Inflammatory macrophage treated with lipopolysaccharide for 1 hour (primary cell): ENCODE measurements around the gene REN.

Experiments used
- DNase-seq, 2 donors: peaks; one replicate each; pipeline ENCODE4 v3.0.0-alpha.2; 2020 to 2022

Gene REN

DNA sequence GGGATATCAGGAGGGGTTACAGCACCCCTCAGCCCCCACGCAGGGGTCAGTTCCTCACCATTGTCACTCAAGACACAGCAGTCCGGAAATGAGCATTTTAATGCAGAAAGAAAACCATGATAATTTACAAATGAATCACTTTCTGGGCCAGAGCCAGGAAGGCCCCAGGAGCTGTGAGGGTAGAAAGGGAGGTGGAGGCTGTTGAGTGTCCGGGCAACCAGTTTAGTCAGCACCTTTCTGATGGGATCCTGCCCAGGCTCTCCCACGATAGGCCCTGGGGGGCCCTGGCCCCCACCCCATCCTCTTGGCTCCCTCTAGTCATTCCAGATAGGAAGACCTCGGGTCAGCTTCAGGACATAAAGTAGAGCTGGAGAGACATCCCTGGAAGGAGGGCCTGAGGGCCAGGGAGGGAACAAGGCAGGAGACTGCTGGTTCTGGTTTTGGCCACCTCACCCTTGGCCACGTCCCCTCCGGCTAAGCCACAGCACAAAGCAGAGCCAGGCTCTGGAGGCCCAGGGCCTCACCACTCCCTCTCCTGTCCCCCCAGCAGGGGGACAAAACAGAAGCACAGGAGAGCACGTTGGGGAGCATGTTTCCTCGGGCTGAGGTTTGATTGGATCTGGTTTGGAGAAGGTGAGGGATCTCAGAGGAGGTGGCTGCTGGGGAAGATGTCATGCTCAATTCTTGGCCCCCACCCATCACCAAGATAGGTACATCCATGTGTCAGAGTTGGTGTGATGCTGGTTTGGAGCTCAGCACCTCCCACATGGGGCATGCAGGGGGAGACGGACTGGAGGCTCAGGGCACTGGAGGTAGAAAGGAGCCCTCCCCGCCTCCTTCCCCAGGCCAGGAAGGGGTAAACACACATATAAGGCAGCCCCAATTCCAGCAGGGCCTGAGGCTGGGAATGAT is 34.9 kb downstream of the REN start:
- no peak for DNase-seq

DNA sequence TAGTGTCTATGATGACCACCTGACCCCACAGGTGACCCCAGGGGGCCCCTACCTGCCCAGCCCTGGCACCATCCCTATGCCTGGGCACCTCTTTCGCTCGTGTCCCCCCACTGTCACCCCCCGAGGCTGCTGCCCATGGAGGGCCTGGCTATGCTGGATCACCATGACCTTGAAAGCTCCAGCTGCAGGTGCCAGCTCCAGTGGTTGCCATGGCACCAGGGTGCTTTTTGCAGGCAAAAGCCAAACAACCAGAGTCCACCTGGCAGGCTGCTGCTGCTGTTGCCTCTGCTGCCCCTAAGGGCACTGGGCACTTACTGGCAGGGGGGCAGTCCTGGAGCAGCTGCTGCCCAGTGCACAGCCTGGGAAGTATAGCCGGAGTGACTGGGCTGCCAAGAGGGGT is 36.0 kb downstream of the REN start:
- no peak for DNase-seq

DNA sequence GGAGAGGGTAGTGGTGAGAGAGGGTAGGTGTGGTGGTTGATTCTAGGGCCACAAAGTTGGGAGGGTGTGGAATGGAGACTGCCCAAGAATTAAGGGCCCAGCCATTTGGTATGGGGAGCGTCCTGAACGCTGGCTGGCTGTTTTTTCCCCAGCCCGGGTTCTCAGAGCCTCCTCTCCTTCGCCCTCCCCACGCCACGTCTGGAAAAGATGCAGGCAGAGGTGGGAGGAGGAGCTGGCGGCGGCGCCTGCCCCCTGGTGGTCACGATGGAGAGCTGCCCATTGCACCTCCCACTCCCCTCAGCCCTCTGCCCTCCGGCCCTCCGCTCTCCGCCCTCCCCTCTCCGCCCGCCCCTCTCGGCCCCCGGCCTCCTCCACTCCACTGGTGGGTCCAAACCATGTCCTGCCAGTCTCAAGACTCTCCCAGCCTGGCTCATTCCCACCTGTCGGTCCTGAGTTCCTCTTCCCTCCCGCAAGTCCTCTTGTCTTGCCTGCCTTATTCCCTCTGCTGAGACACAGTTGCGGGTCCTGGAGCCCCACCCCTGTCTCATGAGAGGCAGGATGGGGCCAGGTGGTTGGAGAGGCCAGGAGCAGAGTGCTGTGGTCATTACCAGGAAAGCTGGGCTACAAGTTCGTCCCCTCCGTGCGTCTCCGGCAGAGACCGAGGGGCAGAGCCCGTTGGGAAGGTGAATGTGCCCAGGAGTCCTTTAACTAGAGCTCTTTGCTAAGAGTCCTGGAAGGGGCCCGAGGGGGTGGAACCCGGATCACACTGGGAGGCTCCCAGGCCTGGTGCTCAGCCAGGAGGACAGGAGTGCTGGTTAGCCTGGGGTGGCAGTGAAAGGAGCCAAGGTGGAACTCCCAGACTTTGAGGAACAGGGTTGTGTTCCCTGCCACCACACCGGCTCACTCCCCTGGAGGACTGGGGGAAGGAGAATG is 36.9 kb downstream of the REN start:
- DNase-seq = peak in 1 of 2 donors; percentile 55

DNA sequence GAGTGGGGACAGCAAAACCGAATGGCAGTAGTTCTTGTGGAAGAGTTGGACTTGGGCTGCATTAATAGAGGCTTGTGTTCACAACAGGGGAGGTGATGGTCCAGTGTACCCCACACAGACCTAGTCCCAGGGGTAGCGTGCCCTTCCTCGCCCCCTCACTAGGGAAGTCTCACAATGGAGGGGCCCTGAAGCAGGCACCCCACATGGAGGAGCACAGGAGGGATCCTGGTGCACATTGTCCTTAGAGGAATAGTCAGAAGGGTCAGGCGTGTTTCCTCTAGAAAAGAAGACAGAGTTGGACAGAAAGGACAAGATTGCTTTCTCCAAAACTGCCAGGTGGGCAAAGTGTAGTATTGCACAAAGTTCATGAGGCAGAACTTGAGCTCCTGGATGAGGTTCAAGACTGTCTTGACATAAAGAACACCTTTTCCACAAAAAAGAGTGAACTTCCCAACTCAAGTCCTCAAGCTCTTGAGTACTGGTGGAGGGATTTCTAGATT is 37.6 kb downstream of the REN start:
- DNase-seq = no peak

DNA sequence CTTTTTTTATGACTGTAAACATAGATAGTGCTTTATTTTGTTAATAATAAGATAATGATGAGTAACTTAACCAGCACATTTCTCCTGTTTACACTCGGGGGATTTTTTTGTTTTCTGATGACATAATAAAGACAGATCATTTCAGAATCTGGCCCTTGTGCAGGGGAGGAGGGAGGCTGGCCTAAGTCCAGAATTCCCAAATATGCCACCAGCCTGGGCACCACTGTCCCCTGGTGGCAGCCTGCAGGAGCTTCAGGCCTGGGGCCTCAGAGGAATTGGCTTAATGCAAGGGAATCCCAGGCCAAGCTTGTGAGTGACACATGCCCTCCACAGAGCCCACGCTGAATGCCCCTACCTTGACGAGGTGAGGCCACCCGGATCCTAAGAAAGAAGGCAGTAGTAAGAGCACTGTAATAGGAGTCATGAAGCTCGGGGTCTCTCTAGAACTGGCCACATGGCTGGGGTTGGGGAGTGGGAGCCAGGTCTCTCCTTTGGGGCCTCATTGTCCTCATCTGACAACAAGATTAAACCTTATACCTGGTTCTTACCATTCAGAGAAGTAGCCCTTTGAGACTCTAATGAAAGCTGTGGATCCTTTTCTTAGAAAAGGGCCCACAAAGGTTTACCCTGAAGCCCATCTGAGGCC is 38.4 kb downstream of the REN start:
- peak; percentile 83 to 84 for DNase-seq

DNA sequence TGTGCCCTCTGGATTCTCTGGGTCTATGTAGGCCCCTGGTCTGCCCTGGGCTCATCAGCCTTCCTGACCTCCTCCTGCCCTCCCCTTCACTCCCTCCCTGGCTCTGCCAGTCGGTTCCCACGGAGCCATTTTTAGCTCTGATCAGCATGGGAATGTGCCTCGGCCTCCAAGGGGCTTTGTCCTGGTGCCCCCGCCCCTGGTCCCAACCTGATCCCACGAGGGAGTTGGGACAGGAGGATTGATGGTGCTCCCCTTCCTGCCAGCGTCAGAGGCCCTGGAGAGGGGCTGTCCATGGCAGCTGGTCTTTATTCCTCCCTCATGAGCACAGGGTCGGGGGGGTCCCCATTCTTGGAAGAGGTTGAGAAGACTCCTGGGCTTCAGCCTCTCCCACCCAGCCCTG is 39.2 kb downstream of the REN start:
- DNase-seq = no peak

DNA sequence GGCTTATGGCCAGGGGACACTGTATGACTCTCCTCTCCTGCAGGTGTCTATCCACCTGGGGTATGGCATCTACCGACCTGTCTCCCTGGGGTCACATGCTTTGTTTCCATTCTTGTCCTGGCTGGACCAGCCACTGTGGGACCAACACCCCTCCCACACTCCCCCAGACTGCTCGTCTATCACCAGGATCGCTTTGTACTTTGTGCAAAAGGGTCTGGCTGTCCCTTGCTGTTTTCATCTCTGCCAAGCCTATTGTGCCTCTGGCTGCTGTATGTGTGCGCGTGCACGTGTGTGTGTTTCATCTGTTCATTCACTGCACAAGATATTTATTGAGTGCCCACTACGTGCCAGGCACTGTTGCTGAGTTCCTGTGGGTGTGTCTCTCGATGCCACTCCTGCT is 39.8 kb downstream of the REN start:
- DNase-seq = no peak

DNA sequence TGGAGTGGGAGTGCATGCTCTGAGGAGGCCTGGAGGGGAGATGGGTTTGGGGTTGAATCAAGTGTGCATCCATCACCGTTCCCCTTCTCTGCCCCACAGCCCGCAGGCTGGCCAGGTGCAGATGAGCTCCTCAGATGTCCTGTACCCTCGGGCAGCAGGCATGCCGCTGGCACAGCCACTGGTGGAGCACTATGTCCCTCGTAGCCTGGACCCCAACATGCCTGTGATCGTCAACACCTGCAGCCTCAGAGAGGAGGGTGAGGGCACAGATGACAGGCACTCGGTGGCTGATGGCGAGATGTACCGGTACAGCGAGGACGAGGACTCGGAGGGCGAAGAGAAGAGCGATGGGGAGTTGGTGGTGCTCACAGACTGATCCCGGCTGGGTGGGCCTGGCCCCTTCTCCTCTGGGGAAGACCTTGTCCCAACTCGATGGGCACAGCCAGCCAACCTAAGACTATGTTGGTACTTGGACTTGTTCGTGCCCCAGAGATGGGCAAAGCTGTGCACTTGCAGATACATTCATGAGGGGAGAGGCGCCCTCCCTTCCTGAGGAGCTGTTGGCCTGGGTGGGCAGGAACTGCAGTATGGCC is 40.3 kb downstream of the REN start:
- DNase-seq = no peak

DNA sequence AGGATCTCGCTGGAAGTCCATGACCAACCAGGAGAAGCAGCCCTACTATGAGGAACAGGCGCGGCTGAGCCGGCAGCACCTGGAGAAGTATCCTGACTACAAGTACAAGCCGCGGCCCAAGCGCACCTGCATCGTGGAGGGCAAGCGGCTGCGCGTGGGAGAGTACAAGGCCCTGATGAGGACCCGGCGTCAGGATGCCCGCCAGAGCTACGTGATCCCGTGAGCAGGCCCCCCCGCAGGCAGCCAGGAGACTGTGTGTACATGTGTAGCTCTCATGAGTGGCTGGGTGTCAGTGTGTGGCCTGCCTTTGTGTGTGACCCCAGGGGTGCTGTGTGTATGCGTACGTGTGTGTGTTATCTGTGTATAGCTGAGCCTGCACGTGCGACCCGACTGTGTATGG is 41.5 kb downstream of the REN start:
- no peak for DNase-seq

DNA sequence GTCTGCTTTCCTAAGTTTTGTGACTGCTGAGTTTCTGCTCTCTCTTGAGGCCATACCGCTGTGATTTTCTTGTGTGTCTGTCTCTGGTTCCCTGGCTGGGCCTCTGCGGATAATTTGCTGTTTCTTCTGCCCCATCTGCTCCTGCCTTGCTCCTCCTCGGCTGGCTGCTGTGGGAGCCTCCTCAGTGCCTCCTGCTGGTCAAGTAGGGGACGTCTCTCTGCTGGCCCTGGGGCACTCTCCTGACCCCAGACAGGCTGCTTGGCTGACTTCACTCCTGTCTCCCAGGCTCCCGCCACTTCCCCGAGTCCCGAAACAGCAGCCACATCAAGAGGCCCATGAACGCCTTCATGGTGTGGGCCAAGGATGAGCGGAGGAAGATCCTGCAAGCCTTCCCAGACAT is 42.8 kb downstream of the REN start:
- DNase-seq = no peak

DNA sequence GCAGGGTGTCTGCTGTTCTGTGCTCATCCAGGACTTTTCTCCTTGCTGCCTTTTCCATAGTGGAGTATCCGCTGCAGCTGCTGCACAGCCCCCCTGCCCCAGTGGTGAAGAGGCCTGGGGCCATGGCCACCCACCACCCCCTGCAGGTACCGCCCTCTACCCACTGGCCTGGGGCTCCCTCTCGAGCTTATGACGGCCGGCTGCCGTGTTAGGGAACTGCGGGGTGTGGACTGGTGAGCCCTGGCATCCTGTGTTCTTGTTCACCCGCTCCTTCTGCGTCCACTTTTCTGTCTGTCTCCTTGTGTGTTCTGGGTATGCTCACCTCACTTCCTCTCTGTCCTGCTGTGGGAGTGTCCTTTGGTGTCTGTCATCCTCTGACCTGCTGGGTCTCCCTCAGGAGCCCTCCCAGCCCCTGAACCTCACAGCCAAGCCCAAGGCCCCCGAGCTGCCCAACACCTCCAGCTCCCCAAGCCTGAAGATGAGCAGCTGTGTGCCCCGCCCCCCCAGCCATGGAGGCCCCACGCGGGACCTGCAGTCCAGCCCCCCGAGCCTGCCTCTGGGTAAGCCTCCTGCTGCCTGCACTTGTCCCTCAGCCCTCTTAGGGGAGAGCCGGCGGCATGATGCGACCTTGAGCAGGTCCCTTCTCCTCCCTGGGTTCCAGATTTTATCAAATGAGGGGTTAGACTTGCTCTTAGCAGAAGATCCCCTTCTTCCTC is 44.1 kb downstream of the REN start:
- DNase-seq = no peak

DNA sequence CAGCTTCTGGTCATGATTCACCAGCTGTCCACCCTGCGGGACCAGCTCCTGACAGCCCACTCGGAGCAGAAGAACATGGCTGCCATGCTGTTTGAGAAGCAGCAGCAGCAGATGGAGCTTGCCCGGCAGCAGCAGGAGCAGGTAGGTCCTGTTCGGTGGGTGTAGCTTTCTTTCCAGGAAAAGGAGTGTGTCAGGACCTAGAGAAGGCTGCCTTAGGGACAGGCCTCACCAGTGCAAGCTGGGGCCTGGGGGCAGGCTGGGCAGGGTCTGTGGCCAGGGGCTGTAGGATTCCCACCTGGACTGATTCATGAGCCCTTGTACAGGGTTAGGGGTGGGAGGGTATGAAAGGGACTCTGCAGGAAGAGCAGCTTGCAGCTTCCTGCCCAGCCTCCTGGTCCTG is 49.6 kb downstream of the REN start:
- DNase-seq = no peak

DNA sequence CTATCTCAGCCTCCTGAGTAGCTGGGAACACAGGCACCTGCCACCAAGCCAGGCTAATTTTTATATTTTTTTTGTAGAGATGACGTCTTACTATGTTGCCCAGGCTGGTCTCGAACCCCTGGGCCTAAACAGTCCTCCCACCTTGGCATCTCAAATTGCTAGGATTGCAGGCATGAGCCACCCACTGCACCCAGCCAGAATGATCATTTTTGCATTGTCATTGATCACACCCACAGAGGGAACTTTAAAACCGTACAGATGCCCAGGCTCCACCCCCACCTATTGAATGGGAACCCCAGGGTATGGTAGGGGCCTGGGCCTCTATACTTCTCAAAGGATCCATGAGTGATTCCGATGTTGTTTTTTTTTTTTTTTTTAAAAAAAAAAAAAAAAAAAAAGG is 51.0 kb downstream of the REN start:
- DNase-seq = peak; percentile 27 to 38

DNA sequence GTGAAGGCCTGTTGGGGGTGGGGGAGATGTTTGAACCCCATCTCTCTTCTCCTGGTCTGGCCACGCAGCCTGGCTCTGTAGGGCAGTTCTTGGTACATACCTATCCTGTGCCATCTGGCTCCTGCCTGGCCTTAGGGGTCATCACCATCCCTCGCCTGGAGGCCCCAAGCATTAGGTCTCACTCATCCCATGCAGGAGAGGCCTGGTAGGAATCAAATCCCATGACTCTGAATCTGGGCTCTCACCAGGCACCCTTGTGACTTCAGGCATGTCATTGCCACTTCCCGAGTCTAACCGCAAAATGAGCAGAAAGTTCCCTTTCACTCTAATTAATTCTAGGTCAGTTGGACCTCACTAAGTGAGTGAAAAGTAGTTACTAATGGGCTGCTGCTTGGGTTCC is 51.5 kb downstream of the REN start:
- peak; percentile 51 to 71 for DNase-seq

DNA sequence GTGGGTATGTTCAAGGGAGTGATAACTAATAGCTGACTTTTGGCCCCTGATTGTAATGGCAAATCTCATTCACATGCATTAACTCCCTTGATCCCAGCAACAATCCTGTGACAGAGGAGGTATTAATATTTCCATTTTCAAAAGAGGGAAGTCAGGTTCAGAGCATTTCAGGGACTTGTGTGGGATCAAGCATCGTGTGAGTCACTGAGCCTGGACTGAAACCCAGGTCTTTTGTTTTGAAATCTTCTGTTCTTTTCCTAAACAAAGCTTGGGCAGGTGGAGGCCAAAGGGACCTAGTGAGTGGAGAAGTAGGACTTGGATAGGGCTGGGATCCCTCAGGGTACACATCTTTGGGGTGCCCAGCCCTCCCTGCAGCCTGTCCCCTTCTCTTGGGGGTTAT is 52.2 kb downstream of the REN start:
- peak; percentile 27 to 64 for DNase-seq

DNA sequence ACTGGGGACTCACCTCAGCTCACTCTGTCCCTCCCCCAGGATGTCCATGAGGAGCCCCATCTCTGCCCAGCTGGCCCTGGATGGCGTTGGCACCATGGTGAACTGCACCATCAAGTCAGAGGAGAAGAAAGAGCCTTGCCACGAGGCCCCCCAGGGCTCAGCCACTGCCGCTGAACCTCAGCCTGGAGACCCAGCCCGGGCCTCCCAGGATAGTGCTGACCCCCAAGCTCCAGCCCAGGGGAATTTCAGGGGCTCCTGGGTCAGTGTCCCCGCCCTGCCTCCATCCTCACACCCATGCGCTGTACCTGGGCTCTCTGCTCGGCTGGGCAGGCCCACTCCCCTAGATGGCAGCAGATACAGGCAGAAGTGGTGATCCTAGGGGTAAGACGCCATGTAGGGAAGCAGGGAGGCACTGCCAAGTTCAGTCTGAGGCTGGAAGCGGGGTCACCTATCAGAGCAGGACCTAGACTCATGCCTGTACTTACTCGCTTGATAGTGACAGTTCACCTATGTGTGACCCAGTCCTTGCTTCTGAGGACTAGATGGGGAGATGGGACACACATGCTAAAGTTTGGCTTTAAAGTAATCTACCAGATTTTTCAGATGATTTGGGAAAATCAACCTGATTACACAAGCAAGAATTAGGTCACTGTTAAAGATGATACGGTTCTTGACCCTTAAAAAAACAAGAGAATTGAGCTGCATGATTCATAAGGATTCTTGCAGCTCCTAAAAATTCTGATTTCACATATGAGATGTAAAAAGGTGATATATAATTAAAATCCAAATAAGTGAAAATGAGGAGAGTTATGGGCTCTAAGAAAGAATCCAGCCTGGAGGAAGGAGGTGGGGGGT is 53.0 kb downstream of the REN start:
- DNase-seq = no peak

DNA sequence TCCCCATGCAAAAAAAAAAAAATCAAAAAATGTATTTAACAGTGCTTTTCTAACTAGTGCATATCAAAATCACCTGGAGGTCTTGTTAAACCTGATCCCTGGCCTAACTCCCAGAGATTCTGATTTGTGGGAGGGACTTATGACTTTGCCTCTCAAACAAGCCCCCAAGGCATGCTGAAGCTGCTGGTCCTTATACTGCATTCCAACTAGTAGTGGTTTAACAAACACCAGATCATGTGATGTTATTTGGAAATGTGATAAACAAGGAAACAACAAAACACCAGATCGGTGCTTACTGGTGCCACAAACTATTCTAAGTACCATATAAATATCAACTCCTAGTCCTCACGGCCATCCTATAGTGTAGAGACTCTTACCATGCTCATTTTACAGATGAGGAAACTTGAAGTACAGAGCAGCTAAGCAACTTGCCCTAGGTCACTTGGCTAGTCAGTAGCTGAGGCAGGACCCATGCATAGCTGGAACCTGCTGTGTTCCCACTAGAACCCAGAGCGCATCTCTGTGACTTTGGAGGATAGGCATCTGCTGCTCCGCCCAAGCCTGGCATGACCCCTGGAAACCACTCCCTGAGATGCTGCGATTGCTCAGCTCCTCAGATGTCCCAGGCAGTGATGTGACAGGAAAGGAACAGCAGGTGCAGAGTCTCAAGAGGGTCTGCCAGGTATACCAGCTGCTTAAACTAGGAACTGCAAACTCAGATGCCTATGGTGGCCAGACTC is 55.1 kb downstream of the REN start:
- no peak for DNase-seq

DNA sequence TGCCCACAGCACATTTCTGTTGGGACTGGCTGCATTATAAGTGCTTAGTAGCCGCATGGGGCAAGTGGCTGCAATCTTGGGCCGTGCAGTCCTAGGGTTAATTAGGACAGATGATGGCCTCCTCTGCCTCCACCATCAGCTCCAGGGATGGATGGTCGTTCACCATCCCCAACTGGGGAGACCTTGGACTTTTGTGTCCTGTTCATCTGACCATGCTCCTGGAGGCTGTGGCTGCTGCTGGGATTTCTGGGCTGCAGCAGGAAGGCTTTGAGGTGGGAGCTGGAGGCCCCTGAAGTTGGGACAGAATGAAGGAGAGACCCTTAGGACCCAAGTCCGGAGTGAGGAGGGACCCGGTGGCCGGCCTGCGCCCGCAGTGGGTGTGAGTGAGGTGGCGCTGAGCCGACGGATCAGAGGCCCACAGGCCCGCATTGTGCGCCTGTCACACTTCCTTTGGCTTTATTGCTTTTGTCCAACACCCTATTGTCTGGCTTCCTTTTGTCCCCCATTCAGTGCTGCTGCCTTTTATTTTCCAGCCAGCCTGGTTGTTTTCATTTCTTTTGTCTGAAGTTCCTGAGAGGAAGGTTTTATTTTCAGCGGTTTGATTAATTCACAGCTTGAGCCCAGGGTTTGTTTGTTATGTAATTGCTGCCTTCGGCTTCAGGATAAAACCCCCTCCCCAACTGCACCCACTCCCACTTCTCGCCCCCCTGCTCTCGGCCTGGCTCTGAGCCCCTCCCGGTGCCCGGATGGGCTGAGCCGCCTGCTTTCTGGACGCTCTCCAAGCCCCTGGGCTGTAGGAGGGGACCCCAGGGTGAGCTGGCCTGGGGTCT is 57.6 kb downstream of the REN start:
- no peak for DNase-seq

DNA sequence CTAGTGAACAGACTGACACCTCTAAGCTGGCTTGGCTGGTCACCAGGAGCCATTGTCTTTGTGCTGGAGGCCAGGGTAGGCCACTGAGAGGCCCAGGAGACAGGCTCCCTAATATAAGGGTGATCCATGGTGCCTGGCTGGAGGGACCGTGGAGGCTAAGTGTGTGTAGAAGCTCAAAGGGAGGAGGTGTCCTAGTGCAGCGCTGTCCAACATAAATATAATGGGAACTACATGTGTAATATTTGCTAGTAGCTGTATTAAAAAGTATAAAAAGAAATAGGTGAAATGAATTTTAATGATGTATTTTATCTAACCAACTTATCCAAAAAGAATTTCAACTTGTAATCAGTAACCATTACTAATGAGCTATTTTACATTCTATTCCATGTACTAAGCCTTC is 58.2 kb downstream of the REN start:
- DNase-seq = no peak
